ENCODE measurements around the gene CLASP1. TPM values are rescaled to one million over a fixed set of nuclear protein-coding genes. Genes with fewer than 3 reads are reported as not detected.

The CLASP1 gene
- total and polyA plus RNA-seq, 2 of the 8 experiments (the other 6 are each of a cell fraction or from before 2014, with no cell fraction given): 7.3 to 53.9 TPM

- no peak overlapping the region for H4K91ac ChIP-seq (replicated peaks; ENCODE audit: insufficient read length, low read length)
- H3K23me2 ChIP-seq (ENCODE audit: low read depth, low read length): no peaks in the 10 kb centered on the region
- no peak overlapping the region for H4K8ac ChIP-seq (ENCODE audit: extremely low read depth, insufficient read depth, low read length)
- H2BK12ac ChIP-seq (ENCODE audit: low read depth, low read length): no peak overlapping the region
- no peak overlapping the region for H3K4me3 ChIP-seq (ENCODE audit: extremely low read depth in 1 of 4, insufficient read depth in 2 of 4, low read depth in 3 of 4, low read length in 4 of 4)
- H3K27me3 ChIP-seq (replicated peaks in 1 of 4; ENCODE audit: control insufficient read depth in 3 of 4, extremely low read depth in 1 of 4, insufficient read depth in 3 of 4, low read length in 3 of 4): no peaks in the 10 kb centered on the region; a peak in 1 of 7 replicates
- peaks cover 0 to 6% (median 1%) of the 10 kb centered on the region in 4 experiments; a peak in 4 of 7 replicates for H3K4me1 ChIP-seq (replicated peaks in 1 of 4; ENCODE audit: control insufficient read depth in 3 of 4, insufficient read depth in 4 of 4, low read length in 3 of 4)
- peaks cover 0 to 5% of the 10 kb centered on the region in 2 experiments; a peak in 2 of 4 replicates for H3K9me3 ChIP-seq (ENCODE audit: insufficient read depth in 2 of 2, low read depth in 1 of 2, low read length in 1 of 2)
- H3K27ac ChIP-seq (ENCODE audit: low read depth, low read length): no peak overlapping the region
- peaks cover 0 to 23% of the 10 kb centered on the region in 2 experiments; a peak in 2 of 4 replicates for H3K79me2 ChIP-seq (ENCODE audit: control insufficient read depth in 1 of 2, insufficient read depth in 2 of 2, low read length in 2 of 2)
- no peak overlapping the region for H2BK15ac ChIP-seq (ENCODE audit: low read length)
- no peak overlapping the region for H2BK120ac ChIP-seq (replicated peaks; ENCODE audit: low read depth, low read length)
- peaks cover 0 to 5% (median 0%) of the 10 kb centered on the region in 4 experiments; a peak in 2 of 8 replicates for H3K36me3 ChIP-seq (ENCODE audit: control insufficient read depth in 2 of 4, insufficient read depth in 4 of 4, low read length in 3 of 4)
- WGBS, 2 experiments (ENCODE audit: extremely low coverage in 1 of 2, insufficient coverage in 1 of 2, insufficient read length in 1 of 2, insufficient replicate concordance in 2 of 2, low coverage in 1 of 2, low lambda C conversion rate in 2 of 2, missing lambda C conversion rate in 1 of 2): 79% methylated on average over 1 of the region's 1 CpG; no CpG with 5 or more reads in 1 of the 2 experiments
- ChIA-PET CTCF (ENCODE audit: partially characterized antibody) (interaction anchor here (1.5 to 1.8 kb wide), 3 partner anchors 20 to 135 kb away, joined by 3 to 5 read pairs (median 4); partner anchors contain the start of gene RNU4ATAC), POLR2A (ENCODE audit: partially characterized antibody) (interaction anchor here (0.8 to 4.5 kb wide), 3 partner anchors 9 to 16 kb away, joined by 4 to 24 read pairs (median 20); partner anchors contain the start of gene CLASP1)
- H4K5ac ChIP-seq (ENCODE audit: insufficient read length, low read depth, low read length): no peak overlapping the region
- H3K56ac ChIP-seq (replicated peaks; ENCODE audit: insufficient read length, low read depth, low read length): no peak overlapping the region
- H2BK20ac ChIP-seq (ENCODE audit: low read length): no peak overlapping the region
- no peaks in the 10 kb centered on the region for H3K79me1 ChIP-seq (ENCODE audit: low read depth, low read length)
- no peak overlapping the region for H3K23ac ChIP-seq (ENCODE audit: insufficient read length)
- H3K4ac ChIP-seq (replicated peaks; ENCODE audit: insufficient read length, low read depth, low read length): no peak overlapping the region
- H3K14ac ChIP-seq (ENCODE audit: insufficient read length): no peak overlapping the region
- FAIRE-seq: no peak
- H3K9ac ChIP-seq (replicated peaks in 1 of 4; ENCODE audit: extremely low read depth in 1 of 4, low read depth in 3 of 4, low read length in 3 of 4): no peak overlapping the region
- no peak overlapping the region for H2BK5ac ChIP-seq (ENCODE audit: low read depth, low read length)
- H2AK5ac ChIP-seq (ENCODE audit: low read depth, low read length): no peak overlapping the region
- no peak overlapping the region for H2AFZ ChIP-seq (ENCODE audit: low read length)
- H4K20me1 ChIP-seq (replicated peaks in 1 of 2; ENCODE audit: control insufficient read depth in 1 of 2, insufficient read depth in 2 of 2, low read length in 2 of 2): no peaks in the 10 kb centered on the region
- DNase-seq (ENCODE audit: low read depth in 1 of 2, low spot score in 2 of 2): no peak
- no peak overlapping the region for H3K18ac ChIP-seq (ENCODE audit: extremely low read depth, low read length)
- no peak overlapping the region for H3K4me2 ChIP-seq (ENCODE audit: insufficient read depth in 1 of 2, low read depth in 2 of 2, low read length in 2 of 2)
- TF ChIP-seq POU5F1 (IDR thresholded peaks at IDR 0.05; ENCODE audit: low read depth, low read length) (no peak), CEBPB (IDR thresholded peaks at IDR 0.05; ENCODE audit: low read depth, low read length) (no peak), TEAD4 (IDR thresholded peaks at IDR 0.05; ENCODE audit: low read depth, low read length) (no peak), SIN3A (conservative IDR thresholded peaks at IDR 0.05 in 1 of 2, IDR thresholded peaks at IDR 0.05 in 1 of 2; ENCODE audit: low read depth in 1 of 2, low read length in 2 of 2) (no peak), JUN (IDR thresholded peaks at IDR 0.05; ENCODE audit: low read depth, low read length) (no peak), HDAC2 (IDR thresholded peaks at IDR 0.05; ENCODE audit: borderline replicate concordance in 1 of 2, low read depth in 2 of 2, low read length in 2 of 2) (no peak), RFX5 (IDR thresholded peaks at IDR 0.05; ENCODE audit: borderline replicate concordance, low read depth, low read length) (no peak), SP2 (IDR thresholded peaks at IDR 0.05; ENCODE audit: low read length) (no peak), ATF2 (IDR thresholded peaks at IDR 0.05; ENCODE audit: low read length) (no peak), SUZ12 (IDR thresholded peaks at IDR 0.05; ENCODE audit: low read length) (no peak), ATF3 (IDR thresholded peaks at IDR 0.05; ENCODE audit: insufficient read depth, low read depth, low read length) (no peak)
These were observed 16.8 kb upstream of the CLASP1 start for GRCh38 chr2:121666042-121666441.

All from H1 (cell line).